HCT116 (cell line): ENCODE results near the gene STXBP5. TPM values are rescaled to one million over a fixed set of nuclear protein-coding genes. Genes with fewer than 3 reads are reported as not detected.

ENCODE experiments used
- ATAC-seq: fragments of 200-7000 bp; cut with Tn5 transposase; 2 replicates; pipeline ENCODE4 v1.9.1; 2020; ENCODE audit warnings: mild to moderate bottlenecking, moderate library complexity
- BruUV-seq: library from RNA; stranded (reverse); fragments of 400-500 nt; replicated peaks from 2 replicates; lab custom pipeline; 2021; lab: Mats Ljungman, UMichigan
- CTCF ChIA-PET: fragments of 300-600 bp; sonication (Branson Sonifier 250); formaldehyde crosslinking; loops from one replicate; lab custom pipeline; 2021; ENCODE audit warnings: antibody characterized with exemption; lab: Charles Lee
- POLR2A ChIA-PET: fragments of 300-600, 350-600 bp; sonication (Branson Sonifier 250); formaldehyde crosslinking; loops from one replicate; lab custom pipeline; 2021; ENCODE audit warnings: antibody characterized with exemption; lab: Charles Lee
- RAD21 ChIA-PET, 2 experiments: fragments of 300-600 bp; sonication (Branson Sonifier 250); formaldehyde crosslinking; loops; one replicate each; lab custom pipeline; 2023; ENCODE audit warnings: low total read pairs in 2 of 2; ENCODE audit not compliant: uncharacterized antibody in 2 of 2, unreplicated experiment in 2 of 2, low non-redundant PET in 1 of 2; lab: Charles Lee
- DNase-seq: peaks from one replicate; pipeline ENCODE4 v3.0.0-alpha.2; 2010; ENCODE audit warnings: low read depth, low spot score
- H2AFZ ChIP-seq: fragments of 200-600 bp; shearing (Covaris generic), sonication (generic); 2 replicates; pipeline ENCODE4 v1.6.1; 2017; ENCODE audit warnings: low read depth, mixed run types, mixed read lengths, antibody characterized with exemption, low read length; ENCODE audit not compliant: poor library complexity, severe bottlenecking
- H3K27ac ChIP-seq: 2 replicates; pipeline ENCODE4 v1.5.1; 2012; ENCODE audit warnings: low read depth, low read length
- H3K27me3 ChIP-seq: fragments of 200-600 bp; sonication (generic); 2 replicates; pipeline ENCODE4 v1.6.1; 2016; ENCODE audit warnings: mixed run types, low read length, mixed read lengths; ENCODE audit not compliant: insufficient read depth
- H3K36me3 ChIP-seq, 2 experiments: fragments of 200-500 bp in 1 of 2; fragments of 200-600 bp in 1 of 2; sonication (Bioruptor generic) in 1 of 2; sonication (generic) in 1 of 2; 2 replicates each; pipeline versions ENCODE4 v1.5.1 to v1.6.1; 2014 to 2016; ENCODE audit warnings: low read length in 2 of 2, inconsistent platforms in 1 of 2, mixed read lengths in 1 of 2, mixed run types in 1 of 2; ENCODE audit not compliant: insufficient read depth in 2 of 2, control insufficient read depth in 1 of 2
- H3K4me1 ChIP-seq, 2 experiments: fragments of 200-600 bp in 1 of 2; sonication (generic) in 1 of 2; 2 replicates each; pipeline versions ENCODE4 v1.5.1 to v1.6.1; 2012 to 2017; ENCODE audit warnings: low read length in 2 of 2, inconsistent platforms in 1 of 2, mild to moderate bottlenecking in 1 of 2, mixed read lengths in 1 of 2, mixed run types in 1 of 2, moderate library complexity in 1 of 2; ENCODE audit not compliant: insufficient read depth in 2 of 2, control insufficient read depth in 1 of 2
- H3K4me2 ChIP-seq: fragments of 200-600 bp; sonication (generic); 2 replicates; pipeline ENCODE4 v1.6.1; 2017; ENCODE audit warnings: mixed run types, low read length, mixed read lengths
- H3K4me3 ChIP-seq, 2 experiments: fragments of 200-600 bp in 1 of 2; sonication (generic) in 1 of 2; replicated peaks in 1 of 2; 2 replicates each; pipeline ENCODE4 v1.5.1; 2011 to 2016; ENCODE audit warnings: low read length in 2 of 2, control low read depth in 1 of 2, low read depth in 1 of 2, mild to moderate bottlenecking in 1 of 2, mixed read lengths in 1 of 2, mixed run types in 1 of 2
- H3K79me2 ChIP-seq: fragments of 200-600 bp; sonication (generic); 2 replicates; pipeline ENCODE4 v1.6.1; 2017; ENCODE audit warnings: mild to moderate bottlenecking, mixed run types, low read length, moderate library complexity, mixed read lengths; ENCODE audit not compliant: insufficient read depth
- H3K9ac ChIP-seq: fragments of 200-600 bp; sonication (generic); 2 replicates; pipeline ENCODE4 v1.6.1; 2016; ENCODE audit warnings: low read length, mixed read lengths
- H3K9me2 ChIP-seq: fragments of 200-600 bp; sonication (generic), shearing (Covaris generic); 2 replicates; pipeline ENCODE4 v1.6.1; 2017; ENCODE audit warnings: mixed run types, mild to moderate bottlenecking, moderate library complexity; ENCODE audit not compliant: insufficient read depth
- H3K9me3 ChIP-seq, 2 experiments: fragments of 200-500 bp in 1 of 2; fragments of 200-600 bp in 1 of 2; sonication (Bioruptor generic) in 1 of 2; sonication (generic) in 1 of 2; 2 replicates each; pipeline ENCODE4 v1.6.1; 2014 to 2017; ENCODE audit warnings: low read length in 2 of 2, mixed read lengths in 2 of 2, inconsistent platforms in 1 of 2, low read depth in 1 of 2, mild to moderate bottlenecking in 1 of 2, mixed run types in 1 of 2, moderate library complexity in 1 of 2; ENCODE audit not compliant: control insufficient read depth in 1 of 2, insufficient read depth in 1 of 2
- H4K20me1 ChIP-seq: fragments of 200-600 bp; sonication (generic), shearing (Covaris generic); 2 replicates; pipeline ENCODE4 v1.6.1; 2017; ENCODE audit warnings: mixed run types, mild to moderate bottlenecking, moderate library complexity; ENCODE audit not compliant: insufficient read depth
- CBX3 ChIP-seq: IDR thresholded peaks from 2 replicates; pipeline ENCODE4 v1.6.1; 2012; ENCODE audit warnings: low read depth
- EGR1 ChIP-seq: IDR thresholded peaks from 2 replicates; pipeline ENCODE4 v1.6.1; 2012; ENCODE audit warnings: low read depth
- ELF1 ChIP-seq: IDR thresholded peaks from 2 replicates; pipeline ENCODE4 v1.6.1; 2012; ENCODE audit warnings: low read depth, borderline replicate concordance
- EZH2phosphoT487 ChIP-seq: fragments of 200-600 bp; IDR thresholded peaks from 2 replicates; pipeline ENCODE4 v1.6.1; 2018; ENCODE audit warnings: antibody characterized with exemption, borderline replicate concordance
- FOSL1 ChIP-seq: IDR thresholded peaks from 2 replicates; pipeline ENCODE4 v1.6.1; 2012; ENCODE audit warnings: low read depth
- JUND ChIP-seq: IDR thresholded peaks from 2 replicates; pipeline ENCODE4 v1.6.1; 2012
- POLR2A ChIP-seq: IDR thresholded peaks from 2 replicates; pipeline ENCODE4 v1.7.0; 2011; ENCODE audit warnings: borderline replicate concordance; ENCODE audit not compliant: insufficient read depth, insufficient read length; ENCODE audit errors: extremely low read depth
- POLR2AphosphoS5 ChIP-seq: IDR thresholded peaks from 2 replicates; pipeline ENCODE4 v1.6.1; 2011; ENCODE audit warnings: mild to moderate bottlenecking, low read depth, low read length, moderate library complexity
- REST ChIP-seq: IDR thresholded peaks from 2 replicates; pipeline ENCODE4 v1.6.1; 2012; ENCODE audit warnings: low read depth
- SIN3A ChIP-seq: IDR thresholded peaks from 2 replicates; pipeline ENCODE4 v1.6.1; 2012; ENCODE audit warnings: low read depth
- SP1 ChIP-seq: IDR thresholded peaks from 2 replicates; pipeline ENCODE4 v1.6.1; 2012; ENCODE audit warnings: low read depth
- SRF ChIP-seq: IDR thresholded peaks from 2 replicates; pipeline ENCODE4 v1.6.1; 2012; ENCODE audit warnings: low read depth
- TCF7L2 ChIP-seq: IDR thresholded peaks from 2 replicates; pipeline ENCODE4 v1.7.0; 2011; ENCODE audit warnings: borderline replicate concordance, inconsistent platforms; ENCODE audit not compliant: insufficient read depth, insufficient read length; ENCODE audit errors: extremely low read depth
- YY1 ChIP-seq: IDR thresholded peaks from 2 replicates; pipeline ENCODE4 v1.6.1; 2011; ENCODE audit warnings: low read length, low read depth, moderate library complexity, mild to moderate bottlenecking; ENCODE audit not compliant: insufficient replicate concordance; ENCODE audit errors: extremely low read depth
- ZBTB33 ChIP-seq: IDR thresholded peaks from 2 replicates; pipeline ENCODE4 v1.6.1; 2011; ENCODE audit warnings: mild to moderate bottlenecking, low read length, moderate library complexity; ENCODE audit not compliant: insufficient replicate concordance; ENCODE audit errors: extremely low read depth
- ZNF274 ChIP-seq: fragments of 200-500 bp; sonication (Bioruptor generic); IDR thresholded peaks from 2 replicates; pipeline ENCODE4 v1.6.1; 2014; ENCODE audit warnings: mild to moderate bottlenecking, low read depth, low read length, inconsistent platforms
- intact Hi-C: fragments of 100-400 bp; cut with micrococcal nuclease; formaldehyde crosslinking; loops from 2 replicates; pipeline ENCODE4 v1.10.0; 2022
- total RNA-seq: library from RNA; stranded (reverse); gene quantifications from one replicate; pipeline ENCODE4 v1.2.1, GENCODE V29; 2021; ENCODE audit not compliant: unreplicated experiment

Gene STXBP5
- total RNA-seq, 1 experiment from 2014 or later, result 12.6 TPM

- H3K4me1 ChIP-seq, result no peaks in the 10 kb centered on the region
- H3K9ac ChIP-seq, result no peak overlapping the region
- no peaks in the 10 kb centered on the region for H4K20me1 ChIP-seq
- ChIA-PET RAD21 (no interaction called here), POLR2A (no interaction called here), CTCF (no interaction called here)
- H3K9me3 ChIP-seq, result no peaks in the 10 kb centered on the region; a peak in 1 of 4 replicates
- TF ChIP-seq REST (no peak), CBX3 (no peak), TCF7L2 (no peak), ZBTB33 (no peak), EGR1 (no peak), FOSL1 (no peak), ZNF274 (no peak), YY1 (no peak), JUND (no peak), SP1 (no peak), SRF (no peak), EZH2phosphoT487 (no peak), ELF1 (no peak), SIN3A (no peak), POLR2A (no peak), POLR2AphosphoS5 (no peak)
- no peaks in the 10 kb centered on the region for H3K79me2 ChIP-seq
- no peaks in the 10 kb centered on the region for H3K9me2 ChIP-seq
- H3K4me3 ChIP-seq, result no peak overlapping the region
- no peaks in the 10 kb centered on the region for H3K27me3 ChIP-seq
- intact Hi-C loops, result no loop called here
- ATAC-seq (no peak), DNase-seq (no peak)
- no peaks in the 10 kb centered on the region for H3K36me3 ChIP-seq
- H3K27ac ChIP-seq, result no peak overlapping the region
- H3K4me2 ChIP-seq, result no peak overlapping the region
- BruUV-seq, result no TSS peak
- no peak overlapping the region for H2AFZ ChIP-seq
Measured at GRCh38 chr6:147246853-147247635, 42.8 kb downstream of the STXBP5 start.
